Measurements from ENCODE around the gene FOXN3.

FOXN3 gene

DNA sequence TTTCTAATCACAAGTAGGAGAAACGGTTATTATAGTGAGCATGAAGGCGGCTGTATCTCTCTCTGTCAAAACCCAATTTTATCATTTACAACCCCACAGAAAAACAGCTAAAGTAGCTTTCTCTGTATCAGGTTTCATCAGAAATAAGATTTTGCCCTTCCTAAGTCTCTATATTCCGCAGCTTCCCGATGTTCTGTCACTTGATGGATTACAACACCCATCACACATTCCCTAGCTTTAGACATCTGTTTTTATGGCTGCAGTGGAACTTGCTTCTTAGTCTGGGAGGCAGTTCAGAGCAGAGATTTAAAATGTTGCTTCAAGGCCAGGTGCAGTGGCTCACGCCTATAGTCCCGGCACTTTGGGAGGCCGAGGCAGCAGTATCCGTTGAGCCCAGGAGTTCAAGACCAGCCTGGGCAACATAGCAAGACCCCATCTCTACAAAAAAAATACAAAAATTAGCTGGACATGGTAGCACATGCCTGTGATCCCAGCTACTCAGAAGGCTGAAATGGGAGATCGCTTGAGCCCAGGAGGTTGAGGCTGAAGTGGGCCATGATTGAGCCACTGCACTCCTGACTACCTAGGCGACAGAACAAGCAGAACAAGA lies 27.6 kb upstream of the FOXN3 start:
- DNase-seq, result no peak
- Histone ChIP-seq H3K4me3 (ENCODE audit: low read depth, low read length) (no peak overlapping the region), H4K8ac (ENCODE audit: low read depth, low read length) (no peak overlapping the region), H2BK120ac (ENCODE audit: insufficient read depth, low read length, poor library complexity) (no peak overlapping the region), H3K79me2 (ENCODE audit: control insufficient read depth, insufficient read depth, low read length, poor library complexity) (no peaks in the 10 kb centered on the region), H4K91ac (ENCODE audit: low read depth, low read length) (no peak overlapping the region), H2AFZ (ENCODE audit: insufficient read depth, low read length, poor library complexity) (no peak overlapping the region), H3K23ac (ENCODE audit: low read length) (no peak overlapping the region), H3K4me1 (ENCODE audit: control insufficient read depth in 1 of 2, insufficient read depth in 2 of 2, low read length in 2 of 2) (peaks cover 0 to 10% of the 10 kb centered on the region in 2 experiments), H3K9ac (ENCODE audit: low read length) (no peak overlapping the region), H3K36me3 (ENCODE audit: control insufficient read depth in 1 of 2, insufficient read depth in 2 of 2, low read length in 2 of 2) (no peaks in the 10 kb centered on the region), H2BK5ac (ENCODE audit: low read depth, low read length, poor library complexity) (no peak overlapping the region), H3K18ac (ENCODE audit: low read length) (no peak overlapping the region), H3K4me2 (ENCODE audit: low read length) (no peak overlapping the region), H3K27ac (ENCODE audit: low read depth, low read length) (no peak overlapping the region), H3K27me3 (ENCODE audit: insufficient read depth, low read length) (no peaks in the 10 kb centered on the region), H2AK5ac (ENCODE audit: low read length) (no peak overlapping the region), H3K4ac (ENCODE audit: low read depth, low read length) (no peak overlapping the region), H4K12ac (ENCODE audit: low read depth, low read length) (no peak overlapping the region), H2BK12ac (ENCODE audit: low read length) (no peak overlapping the region), H3K14ac (ENCODE audit: low read length) (no peak overlapping the region), H3K79me1 (ENCODE audit: low read length) (peaks cover 3% of the 10 kb centered on the region), H3K9me3 (ENCODE audit: insufficient read depth, low read depth, low read length) (no peaks in the 10 kb centered on the region)
- WGBS (ENCODE audit: extremely low coverage, insufficient coverage, insufficient read length), result no CpG with 5 or more reads among the region's 10 CpGs

DNA sequence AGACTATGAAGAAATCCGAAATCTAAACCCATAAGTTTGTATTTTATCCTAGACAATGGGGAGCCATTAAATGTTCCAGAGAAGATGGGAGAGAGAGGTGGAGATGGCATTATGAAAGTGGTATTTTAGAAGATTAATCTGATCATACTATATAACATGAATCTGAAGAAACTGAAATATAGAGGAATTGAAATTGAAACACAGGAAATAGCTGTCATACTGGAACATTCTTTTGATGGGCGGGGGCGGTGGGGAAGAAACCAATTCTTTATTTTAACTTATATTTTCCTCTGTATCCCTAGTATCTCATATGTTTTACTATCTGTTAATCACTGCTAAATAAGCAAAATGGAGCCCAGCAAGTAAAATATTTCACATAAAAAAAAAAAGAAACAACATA lies 27.0 kb upstream of the FOXN3 start:
- DNase-seq, result no peak
- Histone ChIP-seq H4K8ac (ENCODE audit: low read depth, low read length) (no peak overlapping the region), H3K23ac (ENCODE audit: low read length) (no peak overlapping the region), H3K18ac (ENCODE audit: low read length) (no peak overlapping the region), H4K12ac (ENCODE audit: low read depth, low read length) (no peak overlapping the region), H2BK5ac (ENCODE audit: low read depth, low read length, poor library complexity) (no peak overlapping the region), H3K9ac (ENCODE audit: low read length) (no peak overlapping the region), H3K4me1 (ENCODE audit: control insufficient read depth in 1 of 2, insufficient read depth in 2 of 2, low read length in 2 of 2) (peaks cover 0 to 10% of the 10 kb centered on the region in 2 experiments), H3K27me3 (ENCODE audit: insufficient read depth, low read length) (no peaks in the 10 kb centered on the region), H3K14ac (ENCODE audit: low read length) (no peak overlapping the region), H2AK5ac (ENCODE audit: low read length) (no peak overlapping the region), H3K9me3 (ENCODE audit: insufficient read depth, low read depth, low read length) (no peaks in the 10 kb centered on the region), H2AFZ (ENCODE audit: insufficient read depth, low read length, poor library complexity) (no peak overlapping the region), H2BK12ac (ENCODE audit: low read length) (no peak overlapping the region), H2BK120ac (ENCODE audit: insufficient read depth, low read length, poor library complexity) (no peak overlapping the region), H4K91ac (ENCODE audit: low read depth, low read length) (no peak overlapping the region), H3K4me2 (ENCODE audit: low read length) (no peak overlapping the region), H3K36me3 (ENCODE audit: control insufficient read depth in 1 of 2, insufficient read depth in 2 of 2, low read length in 2 of 2) (no peaks in the 10 kb centered on the region), H3K4me3 (ENCODE audit: low read depth, low read length) (no peak overlapping the region), H3K4ac (ENCODE audit: low read depth, low read length) (no peak overlapping the region), H3K79me1 (ENCODE audit: low read length) (peaks cover 3% of the 10 kb centered on the region), H3K27ac (ENCODE audit: low read depth, low read length) (no peak overlapping the region), H3K79me2 (ENCODE audit: control insufficient read depth, insufficient read depth, low read length, poor library complexity) (no peaks in the 10 kb centered on the region)
- WGBS (ENCODE audit: extremely low coverage, insufficient coverage, insufficient read length), result no CpG with 5 or more reads among the region's 3 CpGs

DNA sequence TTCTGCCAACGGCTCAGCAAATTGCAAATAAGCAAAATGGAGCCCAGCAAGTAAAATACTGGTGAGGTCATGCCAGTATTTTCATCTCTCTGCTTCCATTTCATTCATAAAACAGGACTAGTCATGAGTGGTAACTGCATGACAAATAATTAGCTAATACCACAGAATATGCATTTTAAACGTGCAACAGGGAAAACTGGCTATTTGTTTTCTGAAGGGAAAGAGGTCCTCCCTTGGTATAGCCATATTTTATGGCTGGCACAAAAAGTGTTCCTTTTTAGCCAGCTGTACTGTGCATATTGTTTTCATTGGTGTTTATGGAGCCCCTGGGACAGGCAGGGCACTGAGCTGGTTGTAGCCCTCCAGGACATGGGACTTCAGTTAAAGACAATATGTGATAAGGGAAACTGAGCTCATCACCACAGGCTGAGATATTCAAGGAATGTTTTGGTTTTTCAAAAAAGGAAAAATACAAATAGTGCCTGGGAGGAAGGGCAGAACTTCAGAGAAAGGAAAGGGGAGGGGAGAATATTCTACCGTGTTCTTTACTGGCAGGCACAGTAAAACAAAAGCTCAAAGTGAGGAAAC lies 26.1 kb upstream of the FOXN3 start:
- H4K8ac ChIP-seq (ENCODE audit: low read depth, low read length), result no peak overlapping the region
- WGBS (ENCODE audit: extremely low coverage, insufficient coverage, insufficient read length), result no CpG with 5 or more reads among the region's 3 CpGs
- H3K18ac ChIP-seq (ENCODE audit: low read length), result no peak overlapping the region

DNA sequence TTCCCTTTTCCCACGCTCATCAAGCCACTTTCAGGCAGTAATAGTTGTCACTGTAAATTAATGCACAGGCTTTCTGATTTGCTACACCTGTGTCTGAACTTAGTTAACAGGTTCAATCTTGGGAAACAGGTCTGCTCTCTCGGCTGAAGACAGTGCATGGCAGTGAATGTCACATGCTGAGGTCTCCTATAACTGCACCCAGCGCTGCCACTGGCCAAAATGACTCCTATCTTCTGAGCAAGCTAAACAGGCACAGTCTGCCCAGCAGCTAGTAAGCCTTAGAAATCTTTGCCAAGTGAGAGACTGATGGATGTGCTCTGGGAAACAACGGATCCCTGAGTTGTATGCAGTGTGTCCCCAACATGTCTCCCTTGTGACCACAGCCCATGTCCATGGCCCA lies 25.2 kb upstream of the FOXN3 start:
- peak overlapping the region; percentile 29 for H2AK5ac ChIP-seq (ENCODE audit: low read length)
- H3K4ac ChIP-seq (ENCODE audit: low read depth, low read length), result no peak overlapping the region
- H3K4me1 ChIP-seq (ENCODE audit: control insufficient read depth in 1 of 2, insufficient read depth in 2 of 2, low read length in 2 of 2), result peaks cover 0 to 10% of the 10 kb centered on the region in 2 experiments
- DNase-seq, result no peak
- H3K18ac ChIP-seq (ENCODE audit: low read length), result peak overlapping the region; percentile 57
- no peak overlapping the region for H3K27ac ChIP-seq (ENCODE audit: low read depth, low read length)
- H3K9ac ChIP-seq (ENCODE audit: low read length), result no peak overlapping the region
- WGBS (ENCODE audit: extremely low coverage, insufficient coverage, insufficient read length), result 100% methylated on average over 1 of the region's 4 CpGs
- H2BK12ac ChIP-seq (ENCODE audit: low read length), result peak overlapping the region; percentile 50
- H3K27me3 ChIP-seq (ENCODE audit: insufficient read depth, low read length), result no peaks in the 10 kb centered on the region
- H3K4me2 ChIP-seq (ENCODE audit: low read length), result no peak overlapping the region
- H4K91ac ChIP-seq (ENCODE audit: low read depth, low read length), result peak overlapping the region; percentile 62
- H3K36me3 ChIP-seq (ENCODE audit: control insufficient read depth in 1 of 2, insufficient read depth in 2 of 2, low read length in 2 of 2), result no peaks in the 10 kb centered on the region
- H2BK120ac ChIP-seq (ENCODE audit: insufficient read depth, low read length, poor library complexity), result peak overlapping the region; percentile 53
- peaks cover 3% of the 10 kb centered on the region for H3K79me1 ChIP-seq (ENCODE audit: low read length)
- no peaks in the 10 kb centered on the region for H3K79me2 ChIP-seq (ENCODE audit: control insufficient read depth, insufficient read depth, low read length, poor library complexity)
- no peak overlapping the region for H3K4me3 ChIP-seq (ENCODE audit: low read depth, low read length)
- no peak overlapping the region for H2BK5ac ChIP-seq (ENCODE audit: low read depth, low read length, poor library complexity)
- H2AFZ ChIP-seq (ENCODE audit: insufficient read depth, low read length, poor library complexity), result no peak overlapping the region
- H3K23ac ChIP-seq (ENCODE audit: low read length), result no peak overlapping the region
- no peak overlapping the region for H4K8ac ChIP-seq (ENCODE audit: low read depth, low read length)
- H3K9me3 ChIP-seq (ENCODE audit: insufficient read depth, low read depth, low read length), result no peaks in the 10 kb centered on the region
- H3K14ac ChIP-seq (ENCODE audit: low read length), result no peak overlapping the region
- no peak overlapping the region for H4K12ac ChIP-seq (ENCODE audit: low read depth, low read length)

More for the DNA sequence above, 26.1 kb upstream of the FOXN3 start:
- no peak overlapping the region for H3K4ac ChIP-seq (ENCODE audit: low read depth, low read length)
- no peaks in the 10 kb centered on the region for H3K36me3 ChIP-seq (ENCODE audit: control insufficient read depth in 1 of 2, insufficient read depth in 2 of 2, low read length in 2 of 2)
- H3K23ac ChIP-seq (ENCODE audit: low read length), result no peak overlapping the region
- H2BK12ac ChIP-seq (ENCODE audit: low read length), result no peak overlapping the region
- H3K4me2 ChIP-seq (ENCODE audit: low read length), result peak overlapping the region; percentile 17
- no peak overlapping the region for H4K12ac ChIP-seq (ENCODE audit: low read depth, low read length)
- peaks cover 0 to 10% of the 10 kb centered on the region in 2 experiments for H3K4me1 ChIP-seq (ENCODE audit: control insufficient read depth in 1 of 2, insufficient read depth in 2 of 2, low read length in 2 of 2)
- no peak overlapping the region for H3K4me3 ChIP-seq (ENCODE audit: low read depth, low read length)
- no peak overlapping the region for H3K14ac ChIP-seq (ENCODE audit: low read length)
- H3K79me2 ChIP-seq (ENCODE audit: control insufficient read depth, insufficient read depth, low read length, poor library complexity), result no peaks in the 10 kb centered on the region
- H2BK5ac ChIP-seq (ENCODE audit: low read depth, low read length, poor library complexity), result no peak overlapping the region
- H2AFZ ChIP-seq (ENCODE audit: insufficient read depth, low read length, poor library complexity), result no peak overlapping the region
- no peak overlapping the region for H2BK120ac ChIP-seq (ENCODE audit: insufficient read depth, low read length, poor library complexity)
- H2AK5ac ChIP-seq (ENCODE audit: low read length), result no peak overlapping the region
- no peak for DNase-seq
- H3K27me3 ChIP-seq (ENCODE audit: insufficient read depth, low read length), result no peaks in the 10 kb centered on the region
- H3K79me1 ChIP-seq (ENCODE audit: low read length), result peaks cover 3% of the 10 kb centered on the region
- no peak overlapping the region for H3K9ac ChIP-seq (ENCODE audit: low read length)
- H3K27ac ChIP-seq (ENCODE audit: low read depth, low read length), result peak overlapping the region; percentile 45
- H4K91ac ChIP-seq (ENCODE audit: low read depth, low read length), result no peak overlapping the region
- H3K9me3 ChIP-seq (ENCODE audit: insufficient read depth, low read depth, low read length), result no peaks in the 10 kb centered on the region
